Glomerular endothelial cell (primary cell): ENCODE results near the gene OSBPL5. TPM values are rescaled to one million over a fixed set of nuclear protein-coding genes. Genes with fewer than 3 reads are reported as not detected.

ENCODE experiments used
- DNase-seq: peaks from one replicate; pipeline ENCODE4 v3.0.0-alpha.2; 2011; ENCODE audit warnings: low read depth, low spot score; ENCODE audit errors: extremely low read depth
- total RNA-seq: library from RNA; depleted of rRNA; stranded (reverse); fragments of >200 nt; gene quantifications from 2 replicates; pipeline ENCODE4 v1.2.3, GENCODE V29; 2015

The OSBPL5 gene
- total RNA-seq, 1 donor from 2014 or later, result 37.5 TPM

DNA sequence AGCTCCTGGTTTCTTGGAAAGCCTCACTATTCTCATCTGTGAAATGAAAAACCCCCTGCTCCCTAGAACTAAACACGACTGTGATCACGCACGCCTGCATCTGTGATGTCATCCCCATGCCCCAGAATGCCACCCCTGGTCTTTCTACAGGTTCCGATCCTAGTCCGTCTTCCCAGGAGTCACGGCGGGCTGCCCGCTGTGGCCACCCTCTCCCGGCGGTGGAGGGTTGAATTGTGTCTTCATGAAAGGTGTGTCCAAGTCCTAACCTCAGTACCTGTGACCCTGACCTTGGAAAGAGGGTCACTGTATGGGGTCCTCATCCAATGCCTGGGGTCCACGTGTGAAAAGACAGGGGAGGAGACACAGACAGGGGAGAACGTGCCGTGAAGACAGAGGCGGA lies 14.4 kb downstream of the OSBPL5 start:
- DNase-seq, result no peak

DNA sequence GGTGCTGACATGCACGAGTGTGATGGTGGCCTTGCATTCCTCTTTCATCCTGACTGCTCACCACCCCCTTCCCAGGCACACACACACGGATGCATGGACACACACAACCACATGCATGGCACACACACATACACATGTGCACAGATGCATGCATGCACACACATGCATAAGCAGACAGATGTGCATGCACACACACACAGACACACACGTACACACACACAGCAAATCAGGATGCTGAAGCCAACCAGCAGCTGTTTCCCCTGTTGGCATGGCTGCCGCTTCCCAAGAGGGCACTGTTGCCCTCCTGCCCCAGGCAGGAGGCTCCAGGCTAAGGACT lies 15.3 kb downstream of the OSBPL5 start:
- no peak for DNase-seq

- no peak for DNase-seq
These were observed 15.9 kb downstream of the OSBPL5 start for GRCh38 chr11:3148990-3149851.

- no peak for DNase-seq
These were observed 16.7 kb downstream of the OSBPL5 start for GRCh38 chr11:3148255-3148989.

DNA sequence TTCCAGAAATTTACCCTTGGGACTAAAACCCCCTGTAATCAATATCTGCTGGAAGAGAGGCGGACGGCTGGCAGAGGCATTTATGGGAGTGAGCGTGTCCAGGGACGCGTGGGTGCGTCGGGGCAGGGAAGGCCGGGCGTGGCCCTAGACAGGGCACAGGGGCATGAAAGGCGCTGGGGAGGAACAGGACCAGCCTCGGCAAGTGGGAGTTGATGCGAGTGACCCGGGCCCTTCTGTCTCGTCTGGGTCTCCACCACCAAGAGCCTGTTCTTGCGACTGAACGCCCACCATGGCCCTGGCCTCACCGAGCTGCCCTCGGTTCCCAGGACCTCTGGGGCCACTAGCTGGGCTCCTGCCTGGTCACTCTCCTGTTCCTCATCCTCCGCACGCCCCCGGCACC lies 17.5 kb downstream of the OSBPL5 start:
- no peak for DNase-seq

DNA sequence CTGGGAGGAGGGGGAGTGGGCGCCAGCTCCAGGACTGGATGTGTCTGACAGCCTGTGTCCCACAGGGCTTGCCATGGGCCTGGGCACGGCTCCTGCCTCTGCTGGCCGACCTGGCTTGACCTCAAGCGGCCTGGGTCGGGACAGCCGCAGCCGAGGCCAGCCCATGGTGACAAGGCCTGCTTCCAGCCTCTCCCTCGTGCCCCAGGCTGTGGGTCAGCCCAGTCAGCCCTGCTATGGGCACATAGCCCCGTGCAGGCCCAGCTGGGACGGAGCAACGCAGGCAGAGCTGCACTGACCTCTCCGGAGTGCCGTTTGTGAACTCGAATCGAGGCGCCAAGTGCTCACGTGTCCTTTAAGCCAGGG lies 17.9 kb downstream of the OSBPL5 start:
- no peak for DNase-seq

- no peak for DNase-seq
These were observed 18.4 kb downstream of the OSBPL5 start for GRCh38 chr11:3146612-3147256.

- no peak for DNase-seq
These were observed 19.9 kb downstream of the OSBPL5 start for GRCh38 chr11:3145206-3145520.

DNA sequence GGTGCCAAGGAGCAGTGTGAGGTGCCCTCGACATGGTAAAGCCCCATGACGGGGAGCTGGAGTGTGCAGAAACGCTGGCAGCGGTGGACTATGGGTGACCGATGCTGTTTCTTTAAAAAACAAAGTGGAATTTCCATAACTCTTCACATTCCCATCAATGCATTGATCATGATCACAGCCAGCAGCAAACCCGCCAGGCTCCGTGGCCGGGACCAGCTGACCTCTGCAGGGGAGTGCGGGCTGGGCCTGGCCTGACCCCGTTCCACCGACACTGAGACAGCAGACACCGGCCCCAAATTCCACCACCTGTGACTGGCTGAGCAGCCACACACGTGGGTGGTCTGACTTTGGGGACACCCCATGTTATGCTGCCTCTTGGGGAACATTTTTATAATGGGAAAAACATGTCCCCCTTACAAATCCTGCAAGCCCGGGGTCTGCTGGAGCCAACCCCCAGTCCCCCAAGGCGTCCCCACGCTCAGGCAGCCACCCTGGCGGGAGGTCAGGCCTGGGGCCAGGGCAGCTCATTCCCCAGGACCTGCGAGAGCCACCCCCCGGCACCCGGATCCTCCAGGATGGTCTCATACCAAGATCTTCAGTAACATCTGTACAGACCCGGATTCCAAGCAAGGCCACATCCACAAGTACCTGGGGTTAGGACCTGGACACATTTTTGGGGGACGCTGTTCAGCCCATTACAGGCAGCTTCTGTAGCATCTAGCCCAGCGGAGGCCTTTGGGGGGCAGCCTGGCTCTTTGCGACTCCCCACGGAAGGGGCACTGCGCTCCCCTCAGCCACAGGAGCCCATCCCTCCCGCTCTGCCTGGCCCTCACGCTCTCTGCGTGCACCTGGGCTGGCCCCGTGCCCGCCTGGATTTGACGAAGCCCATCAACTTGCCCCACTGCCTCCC lies 20.6 kb downstream of the OSBPL5 start:
- no peak for DNase-seq

DNA sequence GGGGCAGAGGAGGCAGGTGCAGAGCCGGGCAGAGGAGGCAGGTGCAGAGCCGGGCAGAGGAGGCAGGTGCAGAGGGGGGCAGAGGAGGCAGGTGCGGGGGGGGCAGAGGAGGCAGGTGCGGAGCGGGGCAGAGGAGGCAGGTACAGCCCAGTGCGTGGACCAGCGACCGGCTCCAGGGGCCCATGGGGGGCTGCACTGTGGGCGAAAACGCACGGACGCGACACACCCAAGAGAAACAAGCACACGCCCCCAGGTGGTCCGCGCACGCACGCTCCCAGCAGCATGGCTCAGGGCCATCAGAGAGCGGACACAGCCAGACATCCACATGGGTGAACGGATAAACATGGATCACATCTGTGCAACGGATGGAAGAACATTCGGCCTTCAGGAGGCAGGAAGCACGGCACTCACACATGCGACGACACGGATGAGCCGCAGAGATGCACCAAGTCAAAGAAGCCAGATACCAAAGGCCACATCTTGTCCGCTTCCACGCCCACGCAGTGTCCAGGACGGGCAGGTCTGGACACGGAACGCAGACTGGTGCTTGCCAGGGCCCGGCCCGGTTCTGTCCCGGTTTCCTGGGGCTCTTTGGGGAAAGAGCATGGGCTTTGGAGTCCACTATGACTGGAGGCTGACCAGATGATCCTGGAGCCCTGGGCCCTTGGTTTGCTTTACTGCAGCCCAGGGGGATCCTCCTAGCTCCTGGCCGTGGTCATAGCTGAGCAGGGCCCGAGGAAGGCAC lies 21.8 kb downstream of the OSBPL5 start:
- no peak for DNase-seq

DNA sequence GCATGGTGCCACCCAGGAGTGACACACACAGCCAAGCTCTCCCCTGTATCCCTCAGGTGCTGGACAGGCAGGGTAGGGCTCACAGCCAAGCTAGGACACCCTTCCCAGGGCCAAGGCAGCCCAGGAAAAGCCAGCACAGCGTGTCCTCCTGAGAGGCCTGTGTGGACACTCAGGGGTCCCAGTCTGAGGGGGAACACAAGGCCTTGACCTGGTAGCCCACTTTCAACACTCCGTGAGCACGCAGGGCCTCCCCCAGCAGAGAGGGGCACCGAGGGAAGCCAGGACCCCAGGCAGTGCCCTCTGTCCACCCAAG lies 24.9 kb downstream of the OSBPL5 start:
- DNase-seq, result no peak

DNA sequence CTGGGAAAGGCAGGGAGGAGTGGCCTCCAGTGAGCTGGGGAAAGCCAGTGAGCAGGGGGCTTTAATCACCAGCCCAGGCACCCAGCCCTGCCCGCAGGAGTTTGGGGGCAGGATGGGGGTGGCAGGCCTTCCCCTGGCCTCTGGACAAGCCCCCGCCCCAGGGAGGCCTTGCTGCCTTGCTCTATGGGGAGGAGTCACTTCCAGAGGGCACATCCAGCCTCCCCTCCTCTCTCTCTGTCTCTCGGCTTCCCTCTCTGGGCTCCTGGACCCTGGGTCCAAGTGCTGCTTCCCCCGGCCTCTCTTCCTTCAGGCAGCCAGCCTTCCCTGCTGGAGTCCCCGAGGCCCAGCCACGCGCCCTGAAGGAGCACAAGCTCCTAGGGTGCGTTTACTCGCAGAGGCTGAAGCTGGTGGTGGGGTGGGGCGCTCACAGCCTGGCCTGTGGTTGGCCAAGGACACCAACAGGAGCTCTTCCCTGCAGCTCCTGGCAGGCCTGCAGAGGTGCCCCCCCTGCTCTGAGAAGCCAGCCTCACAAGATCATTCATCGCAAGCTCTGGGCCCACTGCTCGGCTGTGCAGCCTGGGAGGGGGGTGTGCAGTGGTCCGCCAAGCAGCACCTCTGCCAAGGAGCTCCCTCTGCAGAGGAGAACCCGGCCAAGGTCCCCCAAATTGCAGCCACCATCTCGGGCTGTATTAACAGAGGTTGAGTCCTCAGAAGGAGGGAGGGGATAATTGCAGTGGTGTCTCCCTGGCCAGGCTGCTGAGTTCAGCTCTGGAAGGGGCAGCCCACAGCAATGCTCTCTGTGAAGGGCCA lies 25.4 kb downstream of the OSBPL5 start:
- DNase-seq, result no peak

DNA sequence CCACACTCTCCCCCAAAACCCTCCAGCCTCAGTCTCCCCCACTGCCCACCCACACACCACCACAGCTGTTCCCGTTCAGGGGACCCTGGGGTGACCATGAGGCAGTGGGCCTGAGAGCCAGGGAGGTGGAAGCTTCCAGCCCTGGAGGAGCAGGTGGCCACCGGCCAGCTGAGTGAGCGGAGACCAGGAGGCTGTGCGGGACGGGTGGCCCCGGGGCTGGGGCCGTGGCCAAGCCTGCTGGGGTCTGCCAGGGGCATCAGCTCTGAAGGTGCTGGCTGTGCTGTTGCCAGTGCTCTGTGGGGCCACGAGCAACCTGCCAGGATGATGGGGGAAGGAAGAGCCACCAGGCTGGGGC lies 26.0 kb downstream of the OSBPL5 start:
- no peak for DNase-seq

GRCh38 chr11:3138178-3139085 lies 26.7 kb downstream of the OSBPL5 start:
- no peak for DNase-seq

DNA sequence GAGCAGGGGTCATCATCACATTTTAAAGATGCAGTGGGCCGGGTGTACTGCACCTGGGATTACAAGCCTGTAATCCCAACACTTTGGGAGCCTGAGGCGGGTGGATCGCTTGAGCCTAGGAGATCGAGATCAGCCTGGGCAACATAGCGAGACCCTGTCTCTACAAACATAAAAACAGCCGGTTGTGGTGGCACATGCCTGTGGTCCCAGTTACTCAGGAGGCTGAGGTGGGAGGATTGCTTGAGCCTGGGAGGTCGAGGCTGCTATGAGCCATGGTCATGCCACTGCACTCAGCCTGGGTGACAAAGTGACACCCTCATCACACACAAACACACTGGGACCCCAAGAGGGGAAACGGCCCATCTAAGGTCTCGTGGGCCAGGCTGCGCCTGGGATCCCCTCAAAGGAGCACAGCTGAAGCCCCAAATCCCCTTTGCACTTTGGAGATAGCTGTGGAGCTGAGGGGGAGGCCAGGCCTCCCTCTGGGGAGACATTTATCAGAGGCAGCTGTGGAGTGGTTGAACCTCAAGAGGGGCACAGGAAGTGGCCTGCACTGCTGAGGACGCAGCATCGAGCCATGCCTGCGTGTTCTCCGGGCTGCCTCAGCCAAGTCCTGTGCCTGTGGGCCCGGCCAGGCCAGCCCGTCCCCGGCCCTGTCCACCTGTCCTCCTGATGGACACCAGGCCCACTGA lies 27.5 kb downstream of the OSBPL5 start:
- no peak for DNase-seq

DNA sequence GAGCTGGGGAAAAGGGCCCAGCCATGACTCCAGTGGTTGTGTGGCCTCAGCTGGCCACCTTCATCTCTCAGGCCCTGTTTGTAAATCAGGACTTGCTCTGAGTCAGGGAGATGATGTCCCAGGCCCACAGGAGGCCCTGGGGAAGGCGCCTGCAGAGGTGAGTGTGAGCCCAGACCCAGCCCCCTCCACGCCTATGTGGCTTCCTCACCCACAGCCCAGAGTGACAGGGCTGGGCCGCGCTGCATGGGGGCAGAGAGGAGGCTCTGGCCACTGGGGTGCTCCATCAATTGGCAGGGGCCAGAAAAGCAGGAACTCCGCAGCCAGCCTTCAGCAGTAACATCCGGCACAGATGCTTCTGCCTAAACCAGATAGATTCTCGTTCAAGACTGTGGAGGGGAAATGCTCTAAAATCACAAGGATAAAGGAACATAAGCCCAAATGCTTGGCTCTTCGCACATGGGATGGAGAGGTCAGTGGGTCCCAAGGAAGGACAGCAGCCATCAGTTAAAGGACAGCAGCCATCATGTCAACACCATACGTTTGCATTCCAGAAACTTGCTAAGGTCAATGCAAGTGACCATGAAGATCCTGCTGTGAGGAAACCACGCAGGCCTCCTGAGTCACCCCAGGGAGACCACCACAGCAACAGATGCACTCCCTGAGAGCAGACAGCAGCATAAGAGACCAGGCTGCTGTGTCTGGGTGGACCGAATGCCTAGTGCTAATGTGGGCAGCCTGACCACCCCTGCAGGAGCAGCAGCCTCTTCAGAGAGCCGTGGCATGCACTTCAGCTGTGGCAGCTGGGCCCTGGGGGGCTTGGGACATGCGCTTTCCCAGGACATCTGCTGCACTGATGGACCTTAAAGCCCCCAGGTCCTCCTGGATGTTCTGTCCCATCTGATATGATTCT lies 28.3 kb downstream of the OSBPL5 start:
- DNase-seq, result no peak
